PC-3 (cell line): ENCODE results near the gene ZNF148.

Source experiments
- EZH2 ChIP-seq: fragments of 300-600 bp; sonication (generic); IDR thresholded peaks from one replicate; pipeline ENCODE4 v1.6.1; 2017; ENCODE audit warnings: antibody characterized with exemption, mild to moderate bottlenecking, low read length; ENCODE audit not compliant: unreplicated experiment
- TF ChIP-seq, protein P1 (sequence below): fragments of 300-600 bp; sonication (generic); conservative IDR thresholded peaks from 2 replicates; pipeline ENCODE4 v1.5.1; 2017; ENCODE audit warnings: antibody characterized with exemption, low read depth, mild to moderate bottlenecking, low read length

GRCh38 chr3:125382298-125382697 lies 7.2 kb upstream of the ZNF148 start:
- TF ChIP-seq, protein P1, sequence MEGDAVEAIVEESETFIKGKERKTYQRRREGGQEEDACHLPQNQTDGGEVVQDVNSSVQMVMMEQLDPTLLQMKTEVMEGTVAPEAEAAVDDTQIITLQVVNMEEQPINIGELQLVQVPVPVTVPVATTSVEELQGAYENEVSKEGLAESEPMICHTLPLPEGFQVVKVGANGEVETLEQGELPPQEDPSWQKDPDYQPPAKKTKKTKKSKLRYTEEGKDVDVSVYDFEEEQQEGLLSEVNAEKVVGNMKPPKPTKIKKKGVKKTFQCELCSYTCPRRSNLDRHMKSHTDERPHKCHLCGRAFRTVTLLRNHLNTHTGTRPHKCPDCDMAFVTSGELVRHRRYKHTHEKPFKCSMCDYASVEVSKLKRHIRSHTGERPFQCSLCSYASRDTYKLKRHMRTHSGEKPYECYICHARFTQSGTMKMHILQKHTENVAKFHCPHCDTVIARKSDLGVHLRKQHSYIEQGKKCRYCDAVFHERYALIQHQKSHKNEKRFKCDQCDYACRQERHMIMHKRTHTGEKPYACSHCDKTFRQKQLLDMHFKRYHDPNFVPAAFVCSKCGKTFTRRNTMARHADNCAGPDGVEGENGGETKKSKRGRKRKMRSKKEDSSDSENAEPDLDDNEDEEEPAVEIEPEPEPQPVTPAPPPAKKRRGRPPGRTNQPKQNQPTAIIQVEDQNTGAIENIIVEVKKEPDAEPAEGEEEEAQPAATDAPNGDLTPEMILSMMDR = no peak
- no peak for TF ChIP-seq EZH2
